VCaP (cell line): ENCODE data around the gene AGTR1.

Source experiments
- H3K27ac ChIP-seq: fragments of 450-650 bp; 2 replicates; pipeline ENCODE4 v1.5.1; 2017
- TF ChIP-seq, protein P1 (sequence below): fragments of 450-650 bp; conservative IDR thresholded peaks from 2 replicates; pipeline ENCODE4 v1.5.1; 2017; ENCODE audit warnings: mild to moderate bottlenecking, moderate library complexity

AGTR1 gene

DNA sequence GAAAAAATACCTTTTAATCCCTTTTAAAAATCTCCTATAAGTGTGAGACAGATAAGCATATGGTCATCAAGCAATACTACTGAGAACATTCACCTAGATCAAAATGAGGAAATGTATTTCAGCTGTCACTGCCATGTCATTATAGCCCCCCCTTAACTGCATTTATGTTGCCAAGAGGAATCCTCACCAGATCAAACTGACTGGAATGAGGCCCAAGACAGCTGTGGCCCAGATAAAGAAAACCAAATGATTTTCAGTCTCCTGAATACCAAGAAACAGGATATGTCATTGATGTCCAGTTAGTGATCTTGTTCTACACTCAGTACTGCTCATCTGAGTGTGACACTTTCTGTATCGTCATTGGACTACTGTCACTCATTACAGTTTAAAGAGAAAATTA is 94.8 kb downstream of the AGTR1 start:
- H3K27ac ChIP-seq, result no peak overlapping the region
- TF ChIP-seq, protein P1, sequence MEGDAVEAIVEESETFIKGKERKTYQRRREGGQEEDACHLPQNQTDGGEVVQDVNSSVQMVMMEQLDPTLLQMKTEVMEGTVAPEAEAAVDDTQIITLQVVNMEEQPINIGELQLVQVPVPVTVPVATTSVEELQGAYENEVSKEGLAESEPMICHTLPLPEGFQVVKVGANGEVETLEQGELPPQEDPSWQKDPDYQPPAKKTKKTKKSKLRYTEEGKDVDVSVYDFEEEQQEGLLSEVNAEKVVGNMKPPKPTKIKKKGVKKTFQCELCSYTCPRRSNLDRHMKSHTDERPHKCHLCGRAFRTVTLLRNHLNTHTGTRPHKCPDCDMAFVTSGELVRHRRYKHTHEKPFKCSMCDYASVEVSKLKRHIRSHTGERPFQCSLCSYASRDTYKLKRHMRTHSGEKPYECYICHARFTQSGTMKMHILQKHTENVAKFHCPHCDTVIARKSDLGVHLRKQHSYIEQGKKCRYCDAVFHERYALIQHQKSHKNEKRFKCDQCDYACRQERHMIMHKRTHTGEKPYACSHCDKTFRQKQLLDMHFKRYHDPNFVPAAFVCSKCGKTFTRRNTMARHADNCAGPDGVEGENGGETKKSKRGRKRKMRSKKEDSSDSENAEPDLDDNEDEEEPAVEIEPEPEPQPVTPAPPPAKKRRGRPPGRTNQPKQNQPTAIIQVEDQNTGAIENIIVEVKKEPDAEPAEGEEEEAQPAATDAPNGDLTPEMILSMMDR, result no peak
